Erythroblast (primary cell): Measurements from ENCODE around the gene GABPB1.
"Not testable (repeated sequence)": the region's sequence is repeated elsewhere in the genome, so short reads cannot be mapped to it uniquely, and the experiment has no call there.

Experiments used
- DNase-seq, 2 experiments: peaks; one replicate each; lab custom pipeline; 2025; lab: John Stamatoyannopoulos, UW
- GATA1 ChIP-seq: IDR thresholded peaks from 2 replicates; pipeline ENCODE4 v1.6.1; 2011; ENCODE audit warnings: low read depth, mild to moderate bottlenecking, control low read depth, low read length, moderate library complexity
- POLR2A ChIP-seq: IDR thresholded peaks from 2 replicates; pipeline ENCODE4 v1.6.1; 2011; ENCODE audit warnings: mild to moderate bottlenecking, low read length

Gene GABPB1

DNA sequence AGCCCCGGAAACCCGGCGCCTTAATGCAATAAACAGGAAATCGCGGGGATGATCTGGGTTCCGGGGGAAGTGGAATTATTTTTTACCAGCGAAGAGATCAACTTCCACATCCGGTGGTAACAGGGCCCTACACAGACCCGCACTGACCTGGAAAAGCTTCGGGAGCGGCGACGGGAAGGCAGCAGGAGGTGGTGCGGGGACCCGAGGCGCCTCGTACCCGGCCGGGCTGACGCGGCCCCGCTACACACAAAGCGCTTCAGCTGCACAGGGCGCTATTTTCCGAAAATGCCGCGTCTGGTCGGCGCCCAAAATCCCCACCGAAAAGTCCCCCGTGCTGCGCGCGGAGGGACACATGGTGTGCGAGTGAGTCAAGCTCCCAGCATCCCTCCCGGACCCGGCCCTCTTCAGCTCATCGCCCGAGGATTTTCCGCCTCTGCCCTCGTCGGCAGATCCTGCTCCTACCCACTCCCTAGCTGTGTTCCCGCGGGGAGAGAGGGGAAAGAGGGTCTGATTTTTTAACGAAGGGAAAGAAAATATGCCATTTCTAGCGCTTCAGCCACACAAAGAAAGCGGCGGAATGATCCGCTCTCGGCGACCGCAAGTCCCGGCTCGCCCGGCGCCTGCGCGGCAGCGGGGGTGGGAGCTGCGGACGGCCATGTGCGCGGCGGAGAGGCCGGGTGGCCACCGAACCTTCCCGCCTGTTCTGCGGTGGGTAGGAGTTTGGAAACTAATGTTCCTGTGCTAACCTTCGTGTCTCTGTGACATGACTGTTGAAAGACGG is at the start of gene GABPB1:
Gene GABPB1 (minus strand): TSS at position 361 of the 781 bp plus-strand sequence. CDS start 45,400 bp downstream, outside the sequence.
- TF ChIP-seq GATA1 (no peak), POLR2A (peak; percentile 87)
- peak; percentile 97 for DNase-seq

DNA sequence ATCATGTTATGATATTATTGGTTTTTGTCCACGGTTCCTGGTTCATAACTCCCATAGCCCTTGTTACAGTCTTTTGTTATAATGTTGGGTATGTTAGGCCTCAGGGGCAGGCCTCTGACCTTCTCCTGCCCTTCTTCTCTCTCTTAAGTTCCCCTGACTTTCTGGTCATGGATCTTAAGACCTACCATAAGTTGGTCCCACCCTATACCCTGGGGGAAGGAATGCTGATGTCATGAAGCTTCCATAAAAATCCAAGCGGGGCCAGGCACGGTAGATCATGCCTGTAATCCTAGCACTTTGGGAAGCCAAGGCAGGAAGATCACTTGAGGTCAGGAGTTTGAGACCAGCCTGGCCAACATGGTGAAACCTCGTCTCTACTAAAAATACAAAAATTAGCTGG is 36.6 kb upstream of the GABPB1 start:
- DNase-seq = not testable (repeated sequence)

DNA sequence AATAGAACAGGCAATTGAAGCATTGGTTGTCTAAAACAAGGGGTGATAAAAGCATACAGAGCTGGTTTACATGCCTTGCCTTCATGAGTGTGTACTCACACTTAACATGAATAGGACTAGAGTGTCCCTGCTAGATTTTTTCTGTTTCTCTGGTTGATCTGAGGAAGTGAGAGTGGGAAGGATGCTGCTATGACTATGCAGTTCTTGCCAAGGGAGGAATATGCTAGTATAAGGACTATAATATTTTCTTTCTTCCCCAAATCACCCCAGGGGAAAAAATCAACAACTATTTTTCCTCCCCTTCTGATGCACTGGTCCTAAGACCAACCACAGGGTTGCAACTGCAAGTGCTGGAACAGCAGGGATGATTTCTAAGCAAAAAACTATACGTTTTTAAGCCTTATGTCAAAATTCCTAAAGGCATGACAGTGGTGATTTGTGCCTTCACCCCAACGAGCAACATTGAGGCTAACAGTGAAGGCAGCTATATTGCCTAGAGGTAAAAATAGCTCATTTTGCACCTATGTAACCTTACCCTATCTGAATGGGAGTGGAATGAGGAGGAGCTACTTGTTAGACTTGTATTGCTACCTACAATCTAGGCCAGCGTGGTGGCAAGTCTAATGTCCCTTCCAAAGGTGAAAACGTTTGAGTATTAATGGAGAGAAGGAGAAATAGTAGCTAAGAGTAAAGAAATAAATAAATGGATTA is 35.7 kb upstream of the GABPB1 start:
- DNase-seq = no peak
- no peak for TF ChIP-seq GATA1
- no peak for TF ChIP-seq POLR2A

DNA sequence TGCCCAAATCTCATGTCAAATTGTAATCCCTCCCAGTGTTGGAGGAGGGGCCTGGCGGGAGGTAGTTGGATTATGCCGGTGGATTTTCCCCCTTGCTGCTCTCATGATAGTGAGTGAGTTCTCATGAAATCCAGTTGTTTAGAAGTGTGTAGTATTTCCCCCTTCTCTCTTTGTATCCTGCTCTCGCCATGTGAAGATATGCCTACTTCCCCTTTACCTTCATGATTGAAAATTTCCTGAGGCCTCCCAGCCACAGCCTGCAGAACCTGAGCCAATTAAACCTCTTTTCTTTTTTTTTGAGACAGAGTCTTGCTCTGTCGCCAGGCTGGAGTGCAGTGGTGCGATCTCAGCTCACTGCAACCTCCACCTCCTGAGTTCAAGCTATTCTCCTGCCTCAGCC is 27.4 kb upstream of the GABPB1 start:
- DNase-seq = not testable (repeated sequence)

DNA sequence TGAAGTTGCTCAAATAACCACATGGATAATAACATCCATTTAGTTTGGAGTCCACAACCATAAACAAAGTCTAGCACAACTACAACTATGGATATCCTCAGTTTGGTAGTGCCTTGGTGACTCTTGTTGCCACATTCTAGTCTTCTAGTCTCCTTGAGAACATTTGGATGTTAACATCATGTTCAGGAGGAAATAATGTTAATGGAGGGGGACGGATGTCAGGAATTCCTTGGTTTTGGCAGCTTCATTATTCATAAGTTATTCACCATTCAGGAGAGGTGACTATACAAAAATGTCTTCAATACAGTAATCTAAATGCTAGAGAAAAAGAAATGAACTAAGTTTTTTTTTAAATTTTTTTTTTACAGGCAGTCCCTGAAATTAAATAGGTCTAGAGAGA is 26.4 kb upstream of the GABPB1 start:
- DNase-seq = no peak
- TF ChIP-seq GATA1 (no peak), POLR2A (no peak)

DNA sequence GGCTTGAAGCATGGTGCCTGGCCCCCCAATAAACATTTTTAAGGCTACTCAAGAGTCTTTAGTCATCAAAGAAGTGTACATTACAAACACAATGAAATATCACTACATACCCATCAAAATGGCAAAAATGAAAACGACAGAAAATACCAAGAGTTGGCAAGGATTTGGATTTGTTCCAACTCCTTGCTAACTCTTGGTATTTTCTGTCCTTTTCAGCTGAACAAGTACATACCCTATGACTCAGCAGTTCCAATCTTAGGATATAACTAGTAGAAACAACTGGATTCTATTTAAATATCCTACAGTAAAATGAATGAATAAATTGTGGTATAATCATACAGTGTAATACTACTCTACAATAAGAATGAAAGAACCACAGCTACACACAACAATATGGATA is 25.1 kb upstream of the GABPB1 start:
- DNase-seq = peak in 1 of 2 experiments; percentile 14
- TF ChIP-seq POLR2A = no peak

DNA sequence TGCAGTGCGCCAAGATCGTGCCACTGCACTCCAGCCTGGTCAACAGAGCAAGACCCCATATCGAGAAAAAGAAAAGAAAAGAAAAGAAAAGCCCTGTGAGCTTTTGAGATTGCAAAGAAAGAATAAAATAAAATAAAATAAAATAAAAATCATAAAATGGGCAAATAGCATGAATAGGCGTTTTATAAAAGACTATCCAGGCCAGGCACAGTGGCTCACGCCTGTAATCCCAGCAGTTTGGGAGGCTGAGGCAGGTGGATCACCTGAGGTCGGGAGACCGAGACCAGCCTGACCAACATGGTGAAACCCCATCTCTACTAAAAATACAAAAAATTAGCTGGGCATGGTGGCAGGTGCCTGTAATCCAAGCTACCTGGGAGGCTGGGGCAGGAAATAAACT is 24.4 kb upstream of the GABPB1 start:
- not testable (repeated sequence) for DNase-seq

DNA sequence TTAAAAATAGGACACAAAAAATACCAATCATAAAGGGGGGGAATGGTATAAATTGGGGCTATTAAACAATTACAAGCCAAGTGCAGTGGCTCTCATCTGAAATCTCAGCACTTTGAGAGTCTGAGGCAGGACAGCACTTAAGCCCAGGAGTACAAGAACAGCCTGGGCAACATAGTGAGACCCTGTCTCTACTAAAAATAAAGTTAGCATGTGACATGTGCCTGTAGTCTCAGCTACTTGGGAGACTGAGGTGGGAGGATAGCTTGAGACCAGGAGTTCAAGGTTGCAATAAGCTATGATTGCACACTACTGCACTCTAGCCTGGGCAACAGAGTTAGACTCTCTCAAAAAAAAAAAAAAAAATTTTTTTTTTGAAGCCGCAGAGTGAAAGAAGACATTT is 23.8 kb upstream of the GABPB1 start:
- TF ChIP-seq GATA1 (no peak), POLR2A (no peak)

DNA sequence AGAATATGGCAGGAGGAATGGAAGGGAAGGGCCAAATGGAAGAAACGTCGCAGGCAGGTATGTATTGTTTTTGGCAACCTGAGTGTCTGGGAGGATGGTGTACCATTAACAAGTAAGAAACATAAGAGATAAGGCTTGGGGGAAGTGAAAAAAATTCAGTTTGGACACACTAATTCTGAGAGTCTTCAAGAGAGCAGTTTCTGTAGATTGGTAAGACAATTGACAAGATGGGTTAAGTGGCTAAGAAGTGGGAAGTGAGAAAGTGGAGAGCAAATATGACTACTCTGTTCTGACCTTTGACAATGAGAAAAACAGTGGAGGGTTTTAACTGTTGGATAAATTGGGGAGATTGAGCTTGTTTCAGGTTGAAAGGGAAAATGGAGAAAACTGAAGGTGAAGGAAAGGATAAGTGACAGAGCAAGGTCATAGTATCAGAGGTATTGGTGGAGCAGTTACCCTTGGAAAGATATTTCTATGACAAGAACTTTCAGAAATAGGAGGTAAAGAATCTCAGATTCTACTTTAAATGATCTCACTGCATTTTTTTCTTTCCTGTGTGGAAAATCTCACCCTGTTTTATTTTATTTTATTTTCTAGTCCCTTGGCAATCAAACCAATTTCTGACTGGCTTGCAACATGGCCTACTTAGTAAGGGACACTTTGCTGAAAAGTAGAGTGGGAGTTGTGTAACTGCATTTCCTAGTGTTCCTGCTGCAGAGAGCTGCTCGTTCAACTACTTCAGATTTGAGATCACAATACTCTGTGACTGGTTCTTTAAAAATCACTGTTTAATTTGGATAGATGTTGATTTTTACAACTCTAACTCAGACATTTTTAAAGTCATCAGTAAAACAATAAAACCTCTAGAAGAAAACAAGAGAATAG is 23.1 kb upstream of the GABPB1 start:
- TF ChIP-seq GATA1 = no peak
- TF ChIP-seq POLR2A = no peak
- DNase-seq = no peak

More for the DNA sequence above, 23.8 kb upstream of the GABPB1 start:
- no peak for DNase-seq

DNA sequence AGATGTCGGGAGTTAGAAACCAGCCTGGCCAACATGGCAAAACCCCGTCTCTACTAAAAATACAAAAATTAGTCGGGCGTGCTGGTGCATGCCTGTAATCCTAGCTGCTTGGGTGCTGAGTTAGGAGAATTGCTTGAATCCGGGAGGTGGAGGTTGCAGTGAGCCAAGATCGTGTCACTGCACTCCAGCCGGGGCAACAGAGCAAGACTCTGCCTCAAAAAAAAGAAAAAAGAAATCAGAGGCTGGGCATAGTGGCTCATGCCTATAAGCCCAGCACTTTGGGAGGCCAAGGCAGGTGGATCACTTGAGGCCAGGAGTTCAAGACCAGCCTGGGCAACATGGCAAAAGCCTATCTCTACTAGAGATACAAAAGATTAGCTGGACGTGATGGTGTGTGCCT is 14.6 kb upstream of the GABPB1 start:
- not testable (repeated sequence) for DNase-seq

DNA sequence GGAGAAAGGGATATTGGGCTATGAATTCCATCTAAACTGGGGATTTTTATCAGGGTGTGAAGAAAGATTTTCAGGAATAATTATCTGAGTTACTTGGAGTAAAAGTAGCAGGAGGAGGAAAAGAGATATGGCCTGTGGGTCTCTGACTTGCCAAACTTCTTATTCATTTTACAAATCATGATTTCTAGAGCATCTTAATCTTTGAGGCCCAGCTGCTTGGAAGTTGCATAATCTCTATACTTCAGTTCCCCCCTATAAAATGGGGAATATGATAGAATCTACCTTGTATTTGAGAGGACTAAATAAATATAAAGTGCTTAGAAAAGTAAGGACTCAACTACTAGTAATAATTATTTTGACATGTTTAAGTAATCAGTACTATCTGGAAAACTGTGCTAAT is 11.0 kb upstream of the GABPB1 start:
- TF ChIP-seq POLR2A (no peak), GATA1 (no peak)
- peak; percentile 25 to 34 for DNase-seq

DNA sequence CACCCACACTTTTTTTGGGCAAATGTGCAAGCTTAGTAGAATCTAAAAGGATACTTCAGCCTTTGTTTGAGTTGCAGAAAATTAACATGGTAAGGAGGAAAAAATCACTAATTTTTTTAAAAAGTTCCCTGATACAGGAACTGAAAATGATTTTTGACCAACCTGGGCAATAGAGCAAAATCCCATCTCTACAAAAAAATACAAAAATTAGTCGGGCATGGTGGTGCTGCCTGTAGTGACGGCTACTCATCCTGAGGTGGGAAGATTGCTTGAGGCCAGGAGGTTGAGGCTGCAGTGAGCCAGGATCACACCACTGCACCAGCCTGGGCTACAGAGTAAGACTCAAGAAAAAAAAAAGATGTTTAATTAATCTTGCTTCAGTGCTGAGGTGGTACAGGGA is 10.6 kb upstream of the GABPB1 start:
- TF ChIP-seq GATA1 (no peak), POLR2A (no peak)
- DNase-seq = no peak

DNA sequence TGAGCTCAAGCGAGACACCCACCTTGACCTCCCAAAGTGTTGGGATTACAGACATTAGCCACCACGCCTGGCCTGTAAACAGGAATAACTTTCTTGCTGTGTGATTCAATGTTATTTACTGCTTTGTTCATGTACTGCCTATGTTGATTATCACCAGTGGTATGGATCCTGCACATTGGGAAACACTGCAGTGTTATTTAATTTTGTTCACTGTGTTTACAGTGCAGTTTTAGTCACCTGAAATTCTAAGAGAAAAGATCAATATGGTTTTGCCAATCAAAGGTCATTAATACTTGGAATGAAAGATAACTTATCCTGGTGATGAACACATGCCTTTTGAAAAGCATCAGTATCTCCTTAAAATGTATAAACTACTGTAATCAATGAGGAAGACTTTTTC is 8.6 kb upstream of the GABPB1 start:
- no peak for DNase-seq
- TF ChIP-seq GATA1 (no peak), POLR2A (no peak)

DNA sequence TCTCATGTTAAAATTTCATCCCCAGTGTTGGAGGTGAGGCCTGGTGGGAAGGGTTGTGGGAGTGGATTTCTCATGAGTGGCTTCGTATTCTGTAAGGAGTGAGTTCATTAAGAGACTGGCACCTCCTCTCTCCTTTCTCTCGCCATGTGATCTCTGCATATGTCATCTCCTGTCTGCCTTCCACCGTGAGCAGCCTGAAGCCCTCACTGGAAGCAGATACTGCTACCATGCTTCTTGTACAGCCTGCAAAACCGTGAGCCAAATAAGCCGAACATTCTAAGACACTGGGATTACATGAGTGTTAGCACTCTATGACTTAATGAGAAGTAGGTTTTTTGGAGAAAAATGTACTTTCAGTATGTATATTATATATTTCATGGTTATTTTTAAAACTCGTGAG is 6.8 kb upstream of the GABPB1 start:
- TF ChIP-seq GATA1 (no peak), POLR2A (no peak)
- DNase-seq = no peak
